ENCODE measurements around the gene STXBP4.
A peak's percentile ranks its signal among the peaks of the same experiment; 100 is the strongest.

STXBP4 gene

GRCh38 chr17:54945231-54945630 is 23.3 kb upstream of the STXBP4 start:
- H3K4me3 ChIP-seq (ENCODE audit: low read length), result no peak overlapping the region
- peaks cover 24% of the 10 kb centered on the region for H3K4me1 ChIP-seq (ENCODE audit: control insufficient read depth, insufficient read depth, low read length)
- no peaks in the 10 kb centered on the region for H3K36me3 ChIP-seq (ENCODE audit: control insufficient read depth, insufficient read depth, low read length)
- no peaks in the 10 kb centered on the region for H3K27me3 ChIP-seq (ENCODE audit: control insufficient read depth, insufficient read depth, low read length)
- no peaks in the 10 kb centered on the region for H3K9me3 ChIP-seq (ENCODE audit: control insufficient read depth, low read length)
- no peak overlapping the region for H3K9ac ChIP-seq (ENCODE audit: low read length)

- no peak overlapping the region for H3K4me3 ChIP-seq (ENCODE audit: low read length)
- H3K9ac ChIP-seq (ENCODE audit: low read length), result no peak overlapping the region
- H3K9me3 ChIP-seq (ENCODE audit: control insufficient read depth, low read length), result no peaks in the 10 kb centered on the region
- no peaks in the 10 kb centered on the region for H3K36me3 ChIP-seq (ENCODE audit: control insufficient read depth, insufficient read depth, low read length)
- H3K27me3 ChIP-seq (ENCODE audit: control insufficient read depth, insufficient read depth, low read length), result no peaks in the 10 kb centered on the region
- peaks cover 25% of the 10 kb centered on the region for H3K4me1 ChIP-seq (ENCODE audit: control insufficient read depth, insufficient read depth, low read length)
Observed at GRCh38 chr17:54945671-54946070, 22.9 kb upstream of the STXBP4 start.

- no peak overlapping the region for H3K9ac ChIP-seq (ENCODE audit: low read length)
- peaks cover 25% of the 10 kb centered on the region for H3K4me1 ChIP-seq (ENCODE audit: control insufficient read depth, insufficient read depth, low read length)
- peaks cover 6% of the 10 kb centered on the region for H3K36me3 ChIP-seq (ENCODE audit: control insufficient read depth, insufficient read depth, low read length)
- no peaks in the 10 kb centered on the region for H3K9me3 ChIP-seq (ENCODE audit: control insufficient read depth, low read length)
- H3K4me3 ChIP-seq (ENCODE audit: low read length), result no peak overlapping the region
- no peaks in the 10 kb centered on the region for H3K27me3 ChIP-seq (ENCODE audit: control insufficient read depth, insufficient read depth, low read length)
Observed at GRCh38 chr17:54947396-54947795, 21.2 kb upstream of the STXBP4 start.

GRCh38 chr17:54948380-54948779 is 20.2 kb upstream of the STXBP4 start:
- no peaks in the 10 kb centered on the region for H3K9me3 ChIP-seq (ENCODE audit: control insufficient read depth, low read length)
- H3K27me3 ChIP-seq (ENCODE audit: control insufficient read depth, insufficient read depth, low read length), result no peaks in the 10 kb centered on the region
- H3K4me1 ChIP-seq (ENCODE audit: control insufficient read depth, insufficient read depth, low read length), result peaks cover 25% of the 10 kb centered on the region
- H3K36me3 ChIP-seq (ENCODE audit: control insufficient read depth, insufficient read depth, low read length), result peaks cover 6% of the 10 kb centered on the region
- H3K9ac ChIP-seq (ENCODE audit: low read length), result no peak overlapping the region
- no peak overlapping the region for H3K4me3 ChIP-seq (ENCODE audit: low read length)

GRCh38 chr17:54950116-54950515 is 18.4 kb upstream of the STXBP4 start:
- no peaks in the 10 kb centered on the region for H3K27me3 ChIP-seq (ENCODE audit: control insufficient read depth, insufficient read depth, low read length)
- H3K9me3 ChIP-seq (ENCODE audit: control insufficient read depth, low read length), result no peaks in the 10 kb centered on the region
- no peak overlapping the region for H3K9ac ChIP-seq (ENCODE audit: low read length)
- H3K36me3 ChIP-seq (ENCODE audit: control insufficient read depth, insufficient read depth, low read length), result peaks cover 9% of the 10 kb centered on the region
- H3K4me3 ChIP-seq (ENCODE audit: low read length), result no peak overlapping the region
- H3K4me1 ChIP-seq (ENCODE audit: control insufficient read depth, insufficient read depth, low read length), result peaks cover 25% of the 10 kb centered on the region

GRCh38 chr17:54951286-54951685 is 17.3 kb upstream of the STXBP4 start:
- H3K9ac ChIP-seq (ENCODE audit: low read length), result no peak overlapping the region
- no peaks in the 10 kb centered on the region for H3K27me3 ChIP-seq (ENCODE audit: control insufficient read depth, insufficient read depth, low read length)
- no peak overlapping the region for H3K4me3 ChIP-seq (ENCODE audit: low read length)
- no peaks in the 10 kb centered on the region for H3K9me3 ChIP-seq (ENCODE audit: control insufficient read depth, low read length)
- peaks cover 25% of the 10 kb centered on the region for H3K4me1 ChIP-seq (ENCODE audit: control insufficient read depth, insufficient read depth, low read length)
- H3K36me3 ChIP-seq (ENCODE audit: control insufficient read depth, insufficient read depth, low read length), result peaks cover 9% of the 10 kb centered on the region

GRCh38 chr17:54956791-54957190 is 11.8 kb upstream of the STXBP4 start:
- peaks cover 3% of the 10 kb centered on the region for H3K36me3 ChIP-seq (ENCODE audit: control insufficient read depth, insufficient read depth, low read length)
- H3K9ac ChIP-seq (ENCODE audit: low read length), result no peak overlapping the region
- H3K4me1 ChIP-seq (ENCODE audit: control insufficient read depth, insufficient read depth, low read length), result no peaks in the 10 kb centered on the region
- no peaks in the 10 kb centered on the region for H3K9me3 ChIP-seq (ENCODE audit: control insufficient read depth, low read length)
- H3K27me3 ChIP-seq (ENCODE audit: control insufficient read depth, insufficient read depth, low read length), result no peaks in the 10 kb centered on the region
- H3K4me3 ChIP-seq (ENCODE audit: low read length), result no peak overlapping the region

GRCh38 chr17:54967621-54968261 is 824 bp upstream of the STXBP4 start:
- Histone ChIP-seq H3K9me3 (ENCODE audit: control insufficient read depth, low read length) (no peaks in the 10 kb centered on the region), H3K27me3 (ENCODE audit: control insufficient read depth, insufficient read depth, low read length) (no peaks in the 10 kb centered on the region), H3K9ac (ENCODE audit: low read length) (peak overlapping the region; percentile 82), H3K36me3 (ENCODE audit: control insufficient read depth, insufficient read depth, low read length) (no peaks in the 10 kb centered on the region), H3K4me3 (ENCODE audit: low read length) (peak overlapping the region; percentile 93), H3K4me1 (ENCODE audit: control insufficient read depth, insufficient read depth, low read length) (peaks cover 12% of the 10 kb centered on the region)

- no peaks in the 10 kb centered on the region for H3K27me3 ChIP-seq (ENCODE audit: control insufficient read depth, insufficient read depth, low read length)
- H3K9me3 ChIP-seq (ENCODE audit: control insufficient read depth, low read length), result no peaks in the 10 kb centered on the region
- H3K36me3 ChIP-seq (ENCODE audit: control insufficient read depth, insufficient read depth, low read length), result no peaks in the 10 kb centered on the region
- H3K9ac ChIP-seq (ENCODE audit: low read length), result peak overlapping the region; percentile 82
- peak overlapping the region; percentile 93 for H3K4me3 ChIP-seq (ENCODE audit: low read length)
- peaks cover 12% of the 10 kb centered on the region for H3K4me1 ChIP-seq (ENCODE audit: control insufficient read depth, insufficient read depth, low read length)
Observed at GRCh38 chr17:54968988-54969332, 395 bp downstream of the STXBP4 start.

GRCh38 chr17:54969658-54970572 is 1.4 kb downstream of the STXBP4 start:
- Histone ChIP-seq H3K4me3 (ENCODE audit: low read length) (no peak overlapping the region), H3K36me3 (ENCODE audit: control insufficient read depth, insufficient read depth, low read length) (no peaks in the 10 kb centered on the region), H3K9me3 (ENCODE audit: control insufficient read depth, low read length) (no peaks in the 10 kb centered on the region), H3K4me1 (ENCODE audit: control insufficient read depth, insufficient read depth, low read length) (peaks cover 12% of the 10 kb centered on the region), H3K27me3 (ENCODE audit: control insufficient read depth, insufficient read depth, low read length) (no peaks in the 10 kb centered on the region), H3K9ac (ENCODE audit: low read length) (peak overlapping the region; percentile 82)

GRCh38 chr17:54971147-54971546 is 2.6 kb downstream of the STXBP4 start:
- no peaks in the 10 kb centered on the region for H3K9me3 ChIP-seq (ENCODE audit: control insufficient read depth, low read length)
- peaks cover 12% of the 10 kb centered on the region for H3K4me1 ChIP-seq (ENCODE audit: control insufficient read depth, insufficient read depth, low read length)
- H3K36me3 ChIP-seq (ENCODE audit: control insufficient read depth, insufficient read depth, low read length), result no peaks in the 10 kb centered on the region
- H3K27me3 ChIP-seq (ENCODE audit: control insufficient read depth, insufficient read depth, low read length), result no peaks in the 10 kb centered on the region
- no peak overlapping the region for H3K4me3 ChIP-seq (ENCODE audit: low read length)
- H3K9ac ChIP-seq (ENCODE audit: low read length), result no peak overlapping the region

GRCh38 chr17:54971901-54972300 is 3.3 kb downstream of the STXBP4 start:
- H3K9ac ChIP-seq (ENCODE audit: low read length), result no peak overlapping the region
- no peak overlapping the region for H3K4me3 ChIP-seq (ENCODE audit: low read length)
- H3K27me3 ChIP-seq (ENCODE audit: control insufficient read depth, insufficient read depth, low read length), result no peaks in the 10 kb centered on the region
- no peaks in the 10 kb centered on the region for H3K36me3 ChIP-seq (ENCODE audit: control insufficient read depth, insufficient read depth, low read length)
- H3K9me3 ChIP-seq (ENCODE audit: control insufficient read depth, low read length), result no peaks in the 10 kb centered on the region
- peaks cover 12% of the 10 kb centered on the region for H3K4me1 ChIP-seq (ENCODE audit: control insufficient read depth, insufficient read depth, low read length)
